Activated naive CD8-positive, alpha-beta T cell (primary cell): ENCODE data around the gene CTSZ.

ENCODE experiments used
- H3K27ac Mint-ChIP-seq: one replicate; pipeline ENCODE4 v1.8.0; 2021; ENCODE audit warnings: mixed read lengths
- H3K27me3 Mint-ChIP-seq: one replicate; pipeline ENCODE4 v1.8.0; 2021; ENCODE audit warnings: mixed read lengths
- H3K36me3 Mint-ChIP-seq: one replicate; pipeline ENCODE4 v1.8.0; 2021; ENCODE audit warnings: mixed read lengths
- H3K4me1 Mint-ChIP-seq: one replicate; pipeline ENCODE4 v1.8.0; 2021; ENCODE audit warnings: low read depth, mixed read lengths
- H3K4me3 Mint-ChIP-seq: one replicate; pipeline ENCODE4 v1.8.0; 2021; ENCODE audit warnings: mild to moderate bottlenecking, mixed read lengths
- H3K9me3 Mint-ChIP-seq: one replicate; pipeline ENCODE4 v1.8.0; 2021; ENCODE audit warnings: low read depth, mixed read lengths

CTSZ gene

DNA sequence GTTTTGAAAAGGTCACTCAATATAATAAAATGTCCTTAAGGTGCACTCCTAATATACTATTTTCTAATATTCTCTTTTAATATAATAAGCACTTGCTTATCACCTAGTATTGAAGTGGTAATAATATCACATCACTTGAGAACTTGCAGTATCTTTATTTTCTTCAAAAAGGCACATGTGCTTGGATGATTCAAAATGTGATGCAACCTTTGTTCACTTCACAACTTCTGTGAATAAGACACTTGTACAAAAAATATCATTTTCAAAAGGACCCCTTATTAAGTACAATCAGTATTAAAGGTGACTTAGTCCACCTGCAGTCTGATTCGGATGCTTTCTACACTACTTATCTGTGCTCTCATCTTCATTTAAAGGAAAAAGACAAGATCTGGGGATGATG, 32.2 kb upstream of the CTSZ start:
- Mint-ChIP-seq H3K4me3 (peak overlapping the region; percentile 88), H3K27ac (peak overlapping the region; percentile 86), H3K4me1 (peaks cover 65% of the 10 kb centered on the region), H3K27me3 (no peaks in the 10 kb centered on the region), H3K36me3 (peaks cover 18% of the 10 kb centered on the region), H3K9me3 (no peaks in the 10 kb centered on the region)

DNA sequence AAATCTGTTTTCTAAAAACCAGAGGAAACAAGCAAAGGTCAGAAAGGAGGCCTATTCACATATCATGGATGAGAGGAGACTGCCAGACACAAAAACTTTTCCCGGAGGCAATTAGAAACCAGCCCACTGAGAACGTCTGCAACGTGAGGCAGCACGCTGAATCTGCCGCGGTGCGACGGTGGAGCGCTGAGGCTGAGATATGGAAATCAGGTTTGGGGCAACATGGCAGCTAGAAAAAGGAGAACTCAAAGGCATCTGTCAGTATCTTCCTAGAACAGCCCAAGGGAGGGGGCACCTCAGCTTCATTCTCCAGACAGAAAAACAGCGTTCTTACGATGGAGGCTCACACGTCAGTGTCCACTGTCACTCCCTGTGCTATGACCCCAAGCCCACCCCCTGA, 30.3 kb upstream of the CTSZ start:
- H3K36me3 Mint-ChIP-seq: peaks cover 20% of the 10 kb centered on the region
- peak overlapping the region; percentile 13 for H3K27ac Mint-ChIP-seq
- H3K9me3 Mint-ChIP-seq: no peaks in the 10 kb centered on the region
- H3K4me1 Mint-ChIP-seq: peaks cover 55% of the 10 kb centered on the region
- H3K27me3 Mint-ChIP-seq: no peaks in the 10 kb centered on the region
- peak overlapping the region; percentile 10 for H3K4me3 Mint-ChIP-seq

DNA sequence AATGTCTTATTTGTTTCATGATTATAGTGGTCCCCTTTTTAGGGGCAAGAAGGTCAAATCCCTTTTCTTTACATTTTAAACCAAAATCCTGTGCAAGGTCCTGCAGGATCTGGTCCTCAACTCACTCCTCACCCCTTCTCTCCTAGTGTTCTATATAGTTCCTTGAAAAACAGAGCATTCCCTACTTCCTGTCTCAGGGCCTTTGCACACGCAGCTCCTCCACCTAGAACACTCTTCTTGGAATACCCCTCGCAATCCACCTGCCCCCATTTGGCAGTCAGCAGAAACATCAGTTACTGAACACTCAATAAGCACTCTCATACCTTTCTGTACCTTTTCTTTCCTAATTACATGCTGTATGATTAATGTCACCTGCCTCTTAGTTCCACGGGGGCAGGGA, 28.3 kb upstream of the CTSZ start:
- peaks cover 17% of the 10 kb centered on the region for H3K36me3 Mint-ChIP-seq
- H3K9me3 Mint-ChIP-seq: no peaks in the 10 kb centered on the region
- H3K4me3 Mint-ChIP-seq: no peak overlapping the region
- peaks cover 55% of the 10 kb centered on the region for H3K4me1 Mint-ChIP-seq
- no peaks in the 10 kb centered on the region for H3K27me3 Mint-ChIP-seq
- peak overlapping the region; percentile 65 for H3K27ac Mint-ChIP-seq

DNA sequence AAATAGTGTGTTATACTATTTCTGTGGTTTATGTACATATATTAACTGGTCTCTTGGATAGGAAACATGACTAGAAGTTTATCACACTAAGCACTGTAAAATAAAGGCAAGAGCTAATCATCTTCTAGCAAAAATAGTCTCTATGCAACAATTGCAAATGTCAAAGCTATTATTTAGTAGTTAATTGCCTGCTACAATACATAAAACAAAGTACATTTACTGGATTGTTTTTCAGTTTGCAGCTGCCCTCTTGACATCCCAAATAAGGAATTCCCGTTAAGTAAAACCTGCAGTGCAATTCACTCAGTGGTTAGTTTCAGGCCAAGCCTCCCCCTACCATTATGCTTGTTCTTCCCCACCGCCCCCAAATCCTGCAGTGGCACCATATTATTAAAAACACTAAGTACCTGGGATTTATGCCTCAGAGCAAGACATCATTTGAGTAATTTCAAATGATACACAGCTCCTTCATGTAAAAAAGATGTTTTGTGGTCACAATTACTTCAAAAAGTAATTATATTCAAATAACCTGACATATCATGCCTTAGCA, 26.6 kb upstream of the CTSZ start:
- Mint-ChIP-seq H3K9me3 (no peaks in the 10 kb centered on the region), H3K4me1 (peaks cover 55% of the 10 kb centered on the region), H3K27ac (no peak overlapping the region), H3K27me3 (no peaks in the 10 kb centered on the region), H3K4me3 (peak overlapping the region; percentile 40), H3K36me3 (peaks cover 17% of the 10 kb centered on the region)

DNA sequence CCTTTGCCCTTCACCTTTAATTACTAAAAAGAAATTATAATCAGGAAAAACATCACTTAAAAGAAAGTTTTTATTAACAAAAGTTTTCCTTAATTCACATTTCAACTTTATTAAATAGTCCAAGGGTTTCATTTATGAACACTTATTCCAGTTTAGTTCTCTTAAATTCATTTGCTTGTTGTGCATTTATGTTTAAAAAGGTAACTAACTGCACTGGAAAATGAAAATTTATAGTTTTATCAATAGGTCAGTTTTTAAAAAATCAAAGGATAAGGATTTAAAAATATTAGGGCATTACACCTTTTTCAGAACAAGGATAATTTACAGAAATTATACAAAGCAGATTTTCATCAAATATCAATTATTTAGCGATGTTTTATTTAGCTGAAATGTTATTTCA, 26.0 kb upstream of the CTSZ start:
- Mint-ChIP-seq H3K4me1 (peaks cover 56% of the 10 kb centered on the region), H3K4me3 (peak overlapping the region; percentile 86)

DNA sequence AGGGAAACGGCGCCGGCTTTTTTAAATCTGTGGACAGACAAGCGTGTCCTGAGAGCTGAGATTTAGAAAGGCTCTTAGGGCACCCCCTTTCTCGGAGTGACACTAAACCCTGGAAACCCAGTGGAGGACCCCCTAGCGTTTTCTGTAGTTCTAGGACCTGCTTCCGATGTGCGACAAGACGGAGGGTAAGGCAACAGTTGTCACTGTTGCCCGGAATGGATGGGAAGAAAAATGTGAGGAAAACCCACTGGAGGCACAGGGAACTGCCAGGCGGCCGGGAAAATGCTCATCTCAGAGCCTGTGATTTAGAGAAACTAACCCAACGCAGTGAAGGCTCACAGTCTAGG, 25.6 kb upstream of the CTSZ start:
- Mint-ChIP-seq H3K4me3 (peak overlapping the region; percentile 86), H3K9me3 (no peaks in the 10 kb centered on the region), H3K4me1 (peaks cover 56% of the 10 kb centered on the region), H3K27ac (peak overlapping the region; percentile 91), H3K27me3 (no peaks in the 10 kb centered on the region), H3K36me3 (peaks cover 22% of the 10 kb centered on the region)

More for the DNA sequence above, 26.0 kb upstream of the CTSZ start:
- no peaks in the 10 kb centered on the region for H3K9me3 Mint-ChIP-seq
- H3K27me3 Mint-ChIP-seq: no peaks in the 10 kb centered on the region
- peaks cover 20% of the 10 kb centered on the region for H3K36me3 Mint-ChIP-seq
- peak overlapping the region; percentile 91 for H3K27ac Mint-ChIP-seq

DNA sequence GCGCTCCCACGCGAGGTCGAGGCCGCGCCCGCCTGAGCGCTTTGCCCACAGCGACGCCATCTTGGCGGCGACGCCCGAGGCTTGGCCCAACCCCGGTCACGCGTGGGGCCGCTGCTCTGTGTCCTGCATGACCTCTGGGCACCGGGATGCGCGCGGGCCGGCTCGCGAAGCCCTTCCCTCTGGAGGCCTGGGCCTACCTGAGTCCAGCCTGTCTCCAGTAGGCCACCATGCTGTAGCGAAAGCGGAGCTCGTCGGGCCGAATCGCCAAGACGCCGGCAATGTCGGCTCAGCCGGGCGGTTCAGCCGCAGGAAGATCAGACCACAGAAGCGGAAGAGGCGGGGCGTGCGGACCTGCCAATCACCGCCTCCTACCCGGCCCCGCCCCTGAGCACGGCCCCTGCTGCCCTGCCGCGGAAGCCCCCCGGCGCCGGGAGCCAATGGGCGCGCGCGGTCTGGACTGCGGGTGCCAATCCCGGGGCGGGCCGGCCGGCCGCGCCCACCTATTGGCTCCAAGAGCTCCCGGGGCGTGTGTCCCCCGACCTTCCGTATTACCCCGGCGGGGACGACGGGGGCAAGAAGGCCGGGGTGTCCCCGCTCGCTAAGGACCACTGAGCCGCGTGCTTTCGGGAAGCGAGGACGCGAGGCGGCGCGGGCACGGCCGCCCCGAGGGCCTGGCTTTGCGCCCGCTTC, 25.1 kb upstream of the CTSZ start, which contains the start of gene ATP5F1E:
Gene ATP5F1E, minus strand, starts transcription at position 313 of the 690 bp plus-strand sequence. Its CDS starts 84 bp downstream, at position 229.
- no peaks in the 10 kb centered on the region for H3K9me3 Mint-ChIP-seq
- peak within 1 kb of the TSS; percentile 95 for H3K27ac Mint-ChIP-seq
- peaks cover 23% of the 10 kb centered on the region for H3K36me3 Mint-ChIP-seq

DNA sequence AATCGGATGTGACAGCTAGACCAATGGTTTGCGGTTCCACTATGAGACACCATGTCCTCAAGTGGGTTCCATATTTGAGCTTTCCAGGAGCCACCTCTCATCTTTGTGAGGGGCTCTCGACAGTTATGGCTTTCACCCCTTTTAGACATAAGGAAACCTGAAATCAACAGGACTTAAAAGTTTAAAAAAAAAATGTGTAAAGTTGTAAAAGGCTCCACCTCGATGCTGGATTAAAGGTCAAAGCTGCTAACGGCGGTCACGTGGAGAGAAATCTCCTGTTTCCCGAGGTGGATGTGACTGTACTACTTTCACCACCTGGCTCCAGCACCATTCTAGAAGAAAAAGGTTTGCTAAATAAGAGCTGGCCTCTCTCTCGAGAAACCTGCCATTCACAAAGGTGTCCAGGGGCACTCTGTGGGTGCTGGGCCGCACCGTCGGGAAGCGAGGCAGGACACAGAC, 24.5 kb upstream of the CTSZ start:
- peaks cover 59% of the 10 kb centered on the region for H3K4me1 Mint-ChIP-seq
- peak overlapping the region; percentile 95 for H3K27ac Mint-ChIP-seq
- H3K27me3 Mint-ChIP-seq: no peaks in the 10 kb centered on the region

More for the DNA sequence above, 25.1 kb upstream of the CTSZ start, which contains the start of gene ATP5F1E:
- peaks cover 58% of the 10 kb centered on the region for H3K4me1 Mint-ChIP-seq
- H3K4me3 Mint-ChIP-seq: peak within 1 kb of the TSS; percentile 93
- H3K27me3 Mint-ChIP-seq: no peaks in the 10 kb centered on the region

DNA sequence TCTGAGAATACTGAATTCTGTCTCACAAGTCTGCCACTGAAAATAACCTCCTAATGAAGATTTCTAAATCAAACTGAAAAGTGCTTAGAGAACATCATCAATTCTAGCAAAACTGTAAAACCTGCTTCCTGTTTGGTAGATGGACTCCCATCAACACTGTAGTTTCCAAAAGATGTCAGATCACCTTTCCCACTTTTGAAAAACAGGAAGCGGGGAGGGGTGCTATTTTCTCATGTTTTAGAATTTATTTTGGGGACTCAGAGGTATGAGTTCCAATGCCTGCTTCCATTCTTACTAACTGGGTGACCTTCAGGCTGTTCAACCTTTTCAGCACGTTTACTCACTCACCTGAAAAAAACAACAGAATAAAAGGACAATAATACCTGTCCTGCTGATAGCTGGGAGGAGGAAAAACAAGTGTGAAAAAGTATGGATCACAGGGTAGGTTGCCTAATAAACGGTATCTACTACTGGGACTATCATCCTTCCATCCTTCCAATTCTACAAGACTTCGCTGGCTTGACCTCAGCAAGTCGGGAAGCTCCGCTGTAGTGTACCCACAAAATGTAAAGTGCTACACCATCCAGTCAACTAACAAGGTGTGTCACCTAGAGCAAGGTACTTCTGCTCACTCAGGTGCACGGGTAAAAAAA, 24.0 kb upstream of the CTSZ start:
- Mint-ChIP-seq H3K4me3 (peak overlapping the region; percentile 93), H3K9me3 (no peaks in the 10 kb centered on the region), H3K27ac (peak overlapping the region; percentile 95), H3K4me1 (peaks cover 63% of the 10 kb centered on the region), H3K27me3 (no peaks in the 10 kb centered on the region), H3K36me3 (peaks cover 25% of the 10 kb centered on the region)

More for the DNA sequence above, 24.5 kb upstream of the CTSZ start:
- peaks cover 25% of the 10 kb centered on the region for H3K36me3 Mint-ChIP-seq
- no peaks in the 10 kb centered on the region for H3K9me3 Mint-ChIP-seq
- peak overlapping the region; percentile 93 for H3K4me3 Mint-ChIP-seq

DNA sequence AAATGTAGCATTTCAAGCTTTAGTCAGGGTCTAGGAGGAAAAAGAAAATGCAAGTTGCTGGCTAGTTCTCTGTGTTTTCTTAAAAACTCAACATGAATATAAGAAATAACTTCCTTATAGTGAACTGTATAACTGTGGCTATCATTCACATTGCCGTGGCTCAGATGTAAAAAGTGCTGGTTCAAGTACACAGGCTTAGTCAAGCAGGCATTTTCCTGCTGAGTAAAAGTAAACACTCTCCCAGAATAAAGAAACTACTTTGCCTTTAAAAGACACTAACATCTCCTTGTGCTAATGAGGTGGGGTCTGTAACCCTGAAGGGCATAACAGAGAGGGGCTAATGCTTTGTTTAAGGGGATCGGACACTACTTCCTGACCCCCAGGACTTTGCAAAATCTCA, 21.8 kb upstream of the CTSZ start:
- H3K27me3 Mint-ChIP-seq: no peaks in the 10 kb centered on the region
- H3K36me3 Mint-ChIP-seq: peaks cover 18% of the 10 kb centered on the region
- peaks cover 65% of the 10 kb centered on the region for H3K4me1 Mint-ChIP-seq
- no peaks in the 10 kb centered on the region for H3K9me3 Mint-ChIP-seq
- peak overlapping the region; percentile 55 for H3K27ac Mint-ChIP-seq
- peak overlapping the region; percentile 93 for H3K4me3 Mint-ChIP-seq

DNA sequence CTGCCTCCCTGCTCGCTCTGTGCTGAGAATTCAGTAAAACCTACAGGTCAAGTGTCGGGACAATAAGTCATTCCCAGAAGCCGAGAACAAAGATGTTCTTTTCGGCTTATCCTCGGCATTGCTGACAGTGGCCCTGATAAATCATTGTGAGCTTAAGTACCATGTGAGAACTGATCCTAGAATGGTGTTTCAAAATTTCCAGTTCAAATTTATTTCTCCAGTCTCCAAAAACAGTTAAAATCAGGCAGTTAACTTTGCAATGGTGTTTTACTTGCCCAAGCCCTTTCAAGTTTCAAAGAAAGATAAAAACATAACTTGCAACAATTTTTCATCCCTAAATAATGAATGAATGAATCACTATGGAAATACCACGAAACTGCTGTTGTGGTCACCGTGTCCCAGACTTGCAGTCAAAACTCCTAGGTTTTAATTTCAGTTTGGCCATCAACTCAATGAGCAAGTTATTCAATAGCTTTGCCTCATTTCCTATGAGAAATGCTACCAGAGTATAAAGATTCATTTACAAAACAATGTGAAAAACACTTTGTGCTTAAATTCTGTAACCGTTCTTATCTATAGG, 20.8 kb upstream of the CTSZ start:
- peaks cover 62% of the 10 kb centered on the region for H3K4me1 Mint-ChIP-seq
- H3K27ac Mint-ChIP-seq: peak overlapping the region; percentile 30
- no peaks in the 10 kb centered on the region for H3K9me3 Mint-ChIP-seq
- no peaks in the 10 kb centered on the region for H3K27me3 Mint-ChIP-seq
- peak overlapping the region; percentile 93 for H3K4me3 Mint-ChIP-seq
- peaks cover 18% of the 10 kb centered on the region for H3K36me3 Mint-ChIP-seq

DNA sequence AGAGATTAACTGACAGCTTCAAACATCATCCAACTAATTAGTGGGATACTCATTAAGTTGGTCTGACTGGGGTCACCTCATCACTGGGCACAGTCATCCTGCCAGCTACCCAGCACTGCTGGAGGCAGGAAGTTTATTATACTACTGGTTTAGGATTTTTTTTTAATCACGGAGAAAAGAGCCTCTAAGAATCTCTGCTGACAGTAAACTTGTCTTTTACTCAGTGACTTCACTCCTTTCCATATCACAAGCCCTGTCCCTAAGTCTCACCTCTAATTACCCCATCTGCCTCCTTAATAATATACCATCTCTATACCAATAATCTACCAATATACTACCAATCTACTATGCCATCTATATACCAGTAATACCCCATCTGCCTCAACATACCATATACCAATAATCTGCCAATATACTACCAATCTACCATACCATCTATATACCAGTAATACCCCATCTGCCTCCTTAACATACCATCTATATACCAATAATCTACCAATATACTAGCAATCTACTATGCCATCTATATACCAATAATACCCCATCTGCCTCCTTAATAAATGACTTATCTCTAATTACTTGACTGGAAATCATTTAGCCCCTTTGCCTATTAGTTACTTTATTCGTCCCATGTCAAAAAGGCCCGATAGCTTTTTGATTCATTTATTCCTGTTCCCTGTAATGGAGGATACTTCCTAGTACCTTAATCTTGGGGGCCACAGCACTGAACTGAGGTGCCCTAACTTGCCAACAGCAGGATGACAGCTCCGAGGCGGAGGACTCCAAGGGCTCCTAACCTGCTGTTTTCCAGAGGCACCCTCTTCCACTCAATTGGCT, 20.1 kb upstream of the CTSZ start:
- Mint-ChIP-seq H3K36me3 (peaks cover 15% of the 10 kb centered on the region), H3K4me1 (peaks cover 60% of the 10 kb centered on the region)

DNA sequence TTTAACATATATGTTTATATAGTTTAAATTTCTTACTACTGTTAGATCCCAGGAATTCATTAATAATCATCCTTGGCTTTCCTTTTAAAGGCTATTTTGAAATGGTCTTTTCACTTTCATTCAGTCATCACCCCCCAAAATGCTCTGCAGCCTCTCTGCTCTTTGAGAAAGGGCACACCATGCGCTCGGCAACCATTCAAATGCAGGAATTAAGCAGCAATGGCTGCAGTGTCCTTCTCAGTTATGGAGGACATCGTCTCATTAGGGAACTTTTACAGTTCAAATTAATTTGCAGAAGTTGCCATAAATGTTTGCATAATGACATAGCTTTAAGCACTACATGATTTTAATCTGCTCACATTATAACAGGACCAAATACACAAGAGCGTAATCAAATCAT, 18.5 kb upstream of the CTSZ start:
- no peak overlapping the region for H3K27ac Mint-ChIP-seq
- H3K9me3 Mint-ChIP-seq: no peaks in the 10 kb centered on the region
- peaks cover 13% of the 10 kb centered on the region for H3K36me3 Mint-ChIP-seq

More for the DNA sequence above, 20.1 kb upstream of the CTSZ start:
- H3K27me3 Mint-ChIP-seq: no peaks in the 10 kb centered on the region
- peak overlapping the region; percentile 40 for H3K4me3 Mint-ChIP-seq
- peak overlapping the region; percentile 30 for H3K27ac Mint-ChIP-seq
- no peaks in the 10 kb centered on the region for H3K9me3 Mint-ChIP-seq

DNA sequence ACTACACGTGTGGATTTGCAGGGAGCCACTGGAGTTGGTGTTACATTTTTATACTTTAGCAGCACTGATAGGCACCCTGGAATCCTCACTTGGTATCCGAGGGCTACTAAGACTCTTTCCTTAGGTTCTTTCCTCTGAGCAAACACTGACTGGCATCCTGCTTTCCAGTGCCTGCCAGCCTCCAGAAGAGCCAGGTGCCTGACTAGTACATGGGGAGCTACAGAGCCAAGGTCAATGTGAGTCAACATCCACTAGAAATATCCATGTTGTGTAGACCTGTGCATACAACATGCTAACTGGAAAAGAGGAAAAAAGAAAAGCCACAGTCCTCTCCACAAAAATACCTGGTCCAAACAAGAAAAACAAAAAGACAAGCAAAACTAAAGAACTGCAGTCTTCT, 18.0 kb upstream of the CTSZ start:
- no peak overlapping the region for H3K4me3 Mint-ChIP-seq
- H3K4me1 Mint-ChIP-seq: peaks cover 48% of the 10 kb centered on the region
- H3K36me3 Mint-ChIP-seq: peaks cover 13% of the 10 kb centered on the region
- no peaks in the 10 kb centered on the region for H3K27me3 Mint-ChIP-seq
- no peaks in the 10 kb centered on the region for H3K9me3 Mint-ChIP-seq
- H3K27ac Mint-ChIP-seq: no peak overlapping the region

More for the DNA sequence above, 18.5 kb upstream of the CTSZ start:
- Mint-ChIP-seq H3K27me3 (no peaks in the 10 kb centered on the region), H3K4me1 (peaks cover 52% of the 10 kb centered on the region), H3K4me3 (peak overlapping the region; percentile 5)
